Measurements from ENCODE around the gene UBE2R2. TPM values are rescaled to one million over a fixed set of nuclear protein-coding genes. Genes with fewer than 3 reads are reported as not detected.

UBE2R2 gene
- total RNA-seq, 1 donor from 2014 or later, result 20.6 TPM

GRCh38 chr9:33884856-33885701, 68.1 kb downstream of the UBE2R2 start:
- DNase-seq, result peak; percentile 96

GRCh38 chr9:33885948-33886347, 69.0 kb downstream of the UBE2R2 start:
- no peak for DNase-seq

- no peak for DNase-seq
Observed at GRCh38 chr9:33893861-33894260, 76.9 kb downstream of the UBE2R2 start.

- DNase-seq, result no peak
Observed at GRCh38 chr9:33894316-33894715, 77.4 kb downstream of the UBE2R2 start.

- DNase-seq, result no peak
Observed at GRCh38 chr9:33903157-33903780, 86.3 kb downstream of the UBE2R2 start.

- DNase-seq, result no peak
Observed at GRCh38 chr9:33905137-33905536, 88.2 kb downstream of the UBE2R2 start.

- DNase-seq, result no peak
Observed at GRCh38 chr9:33906769-33907168, 89.8 kb downstream of the UBE2R2 start.

- DNase-seq, result no peak
Observed at GRCh38 chr9:33907347-33907746, 90.4 kb downstream of the UBE2R2 start.

- DNase-seq, result no peak
Observed at GRCh38 chr9:33908114-33908513, 91.2 kb downstream of the UBE2R2 start.

GRCh38 chr9:33908749-33909148, 91.8 kb downstream of the UBE2R2 start:
- DNase-seq, result no peak

- DNase-seq, result peak; percentile 35
Observed at GRCh38 chr9:33913541-33913940, 96.6 kb downstream of the UBE2R2 start.

- DNase-seq, result no peak
Observed at GRCh38 chr9:33914887-33915628, 98.1 kb downstream of the UBE2R2 start.

- no peak for DNase-seq
Observed at GRCh38 chr9:33917036-33917435, 100.1 kb downstream of the UBE2R2 start.

GRCh38 chr9:33919276-33919897, 102.4 kb downstream of the UBE2R2 start:
- no peak for DNase-seq

GRCh38 chr9:33921967-33922895, 105.3 kb downstream of the UBE2R2 start:
- peak; percentile 62 for DNase-seq

- DNase-seq, result no peak
Observed at GRCh38 chr9:33923079-33923478, 106.1 kb downstream of the UBE2R2 start.

GRCh38 chr9:33923998-33924701, 107.2 kb downstream of the UBE2R2 start:
- DNase-seq, result no peak

- peak; percentile 80 for DNase-seq
Observed at GRCh38 chr9:33924978-33925797, 108.2 kb downstream of the UBE2R2 start.

- DNase-seq, result no peak
Observed at GRCh38 chr9:33926746-33927485, 110.0 kb downstream of the UBE2R2 start.

Data from dermis blood vessel endothelial cell (primary cell).